GM12865 (cell line): Measurements from ENCODE around the gene GPR161.
A peak's percentile ranks its signal among the peaks of the same experiment; 100 is the strongest.

Experiments used
- DNase-seq: peaks from one replicate; pipeline ENCODE4 v3.0.0; 2010; ENCODE audit warnings: low read depth
- H3K4me3 ChIP-seq: 2 replicates; pipeline ENCODE4 v1.5.1; 2011; ENCODE audit warnings: mild to moderate bottlenecking, low read depth, low read length, control low read depth
- CTCF ChIP-seq: IDR thresholded peaks from 2 replicates; pipeline ENCODE4 v1.5.1; 2011; ENCODE audit warnings: low read length, control low read depth, low read depth, inconsistent platforms; ENCODE audit not compliant: insufficient read depth; ENCODE audit errors: missing control alignments

GPR161 gene

DNA sequence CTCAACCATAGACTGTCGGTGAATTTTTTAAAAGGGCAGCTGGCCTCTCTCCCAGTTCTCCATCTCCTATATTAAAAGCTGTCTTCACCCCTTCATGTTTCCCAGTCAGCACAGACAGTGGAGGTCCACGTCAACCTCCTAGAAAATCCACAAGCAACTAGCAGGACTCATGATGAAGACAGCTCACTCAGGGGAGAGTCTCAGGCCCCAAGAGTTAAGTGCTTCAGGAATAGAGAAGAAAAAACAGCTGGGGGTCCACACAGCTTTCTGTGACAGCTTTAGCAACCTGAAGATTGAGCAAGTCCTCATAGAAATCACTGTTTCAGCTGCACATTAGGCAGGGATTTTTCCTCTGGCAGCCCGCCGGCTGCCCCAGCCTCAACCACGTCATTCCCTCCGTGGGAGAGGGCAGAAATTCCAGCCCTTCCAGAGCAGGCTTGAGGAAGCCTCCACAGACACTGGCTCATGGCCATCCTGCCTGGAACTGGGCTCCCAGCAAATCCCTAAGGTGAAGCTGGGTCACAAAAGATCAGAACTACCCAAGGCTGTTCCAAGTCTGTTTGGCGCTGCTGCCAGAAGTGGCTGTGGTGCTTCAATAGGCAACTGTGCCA lies 15.2 kb downstream of the GPR161 start:
- H3K4me3 ChIP-seq = no peak overlapping the region
- no peak for TF ChIP-seq CTCF
- DNase-seq = no peak

DNA sequence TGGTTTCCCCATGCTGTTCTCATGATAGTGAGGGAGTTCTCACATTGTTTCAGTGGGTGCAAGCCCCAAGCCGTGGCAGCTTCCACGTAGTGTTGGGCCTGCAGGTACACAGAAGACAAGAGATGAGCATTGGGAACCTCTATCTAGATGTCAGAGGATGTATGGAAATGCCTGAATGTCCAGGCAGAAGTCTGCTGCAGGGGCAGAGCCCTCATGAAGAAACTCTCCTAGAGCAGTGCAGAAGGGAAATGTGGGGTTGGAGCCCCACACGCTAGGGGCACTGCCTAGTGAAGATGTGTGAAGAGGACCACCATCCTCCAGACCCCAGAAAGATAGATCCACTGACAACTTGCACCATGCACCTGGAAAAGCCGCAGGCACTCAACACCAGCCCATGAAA lies 17.0 kb downstream of the GPR161 start:
- H3K4me3 ChIP-seq = no peak overlapping the region
- no peak for DNase-seq
- no peak for TF ChIP-seq CTCF

DNA sequence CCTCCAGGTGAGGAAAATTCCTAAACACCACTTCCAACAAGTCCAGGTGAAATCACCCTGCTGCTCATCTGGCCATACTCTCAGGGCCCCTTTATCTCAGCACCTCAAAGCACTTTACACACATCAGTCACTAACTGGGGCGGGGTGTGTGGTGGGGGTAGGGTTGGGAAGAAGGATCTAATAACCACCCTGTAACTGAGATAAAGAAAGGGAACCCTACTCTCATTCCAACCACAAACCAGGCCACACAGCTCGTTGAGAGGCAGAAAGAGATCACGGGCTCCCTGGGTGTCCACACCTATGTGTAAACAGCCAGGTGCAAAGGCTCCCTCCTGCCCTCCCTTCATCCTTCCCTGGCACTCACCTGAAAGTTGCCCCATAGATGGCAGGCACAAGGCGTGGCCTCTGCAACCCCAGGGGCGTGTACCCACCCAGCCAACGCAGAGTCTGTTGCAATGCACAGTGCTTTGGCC lies 20.4 kb downstream of the GPR161 start:
- no peak for TF ChIP-seq CTCF
- no peak for DNase-seq
- no peak overlapping the region for H3K4me3 ChIP-seq

- no peak for DNase-seq
- no peak for TF ChIP-seq CTCF
Measured at GRCh38 chr1:168114845-168115244, 21.9 kb downstream of the GPR161 start.

DNA sequence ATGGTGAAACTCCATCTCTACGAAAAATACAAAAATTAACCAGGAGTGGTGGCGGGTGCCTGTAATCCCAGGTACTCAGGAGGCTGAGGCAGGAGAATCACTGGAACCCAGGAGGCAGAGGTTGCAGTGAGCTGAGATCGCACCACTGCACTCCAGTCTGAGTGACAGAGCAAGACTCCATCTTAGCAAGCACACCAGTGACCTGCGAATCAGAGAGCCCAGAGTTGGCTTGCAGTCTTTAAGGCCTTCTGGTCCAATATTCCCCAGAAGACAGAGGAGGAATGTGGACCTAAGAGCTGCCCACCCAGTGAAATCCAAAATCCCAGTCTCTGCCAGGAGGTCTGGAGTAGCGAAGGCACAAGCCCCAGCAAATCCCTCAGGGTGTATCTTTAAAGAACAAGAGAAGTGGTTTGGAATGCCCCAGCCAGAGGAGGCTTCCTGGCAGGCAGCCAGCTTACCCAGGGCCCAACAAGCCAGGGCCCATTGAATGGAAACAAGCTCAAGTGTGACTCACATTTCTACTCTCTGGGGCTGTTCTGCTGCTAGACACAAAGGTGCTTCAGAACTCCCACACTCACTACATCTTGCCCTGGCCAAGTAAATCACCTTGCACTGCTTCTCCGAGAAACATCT lies 23.9 kb downstream of the GPR161 start:
- no peak for TF ChIP-seq CTCF
- DNase-seq = peak; percentile 68
- H3K4me3 ChIP-seq = no peak overlapping the region

More at GRCh38 chr1:168114845-168115244, 21.9 kb downstream of the GPR161 start:
- H3K4me3 ChIP-seq = no peak overlapping the region

- TF ChIP-seq CTCF = no peak
- H3K4me3 ChIP-seq = no peak overlapping the region
- no peak for DNase-seq
Measured at GRCh38 chr1:168110896-168111545, 25.7 kb downstream of the GPR161 start.
